PFSK-1 (cell line): ENCODE data around the gene MYL4.

Experiments used
- POLR2AphosphoS5 ChIP-seq: IDR thresholded peaks from 2 replicates; pipeline ENCODE4 v1.6.1; 2012; ENCODE audit warnings: low read depth, mild to moderate bottlenecking, control low read depth, low read length, moderate library complexity
- REST ChIP-seq, 2 experiments: IDR thresholded peaks; 2 replicates each; pipeline versions ENCODE4 v1.6.1 to v1.8.0; 2011 to 2012; ENCODE audit warnings: low read depth in 2 of 2, low read length in 2 of 2, control low read depth in 1 of 2, inconsistent platforms in 1 of 2, mild to moderate bottlenecking in 1 of 2, moderate library complexity in 1 of 2; ENCODE audit not compliant: insufficient read depth in 1 of 2
- SIN3A ChIP-seq: IDR thresholded peaks from 2 replicates; pipeline ENCODE4 v1.6.1; 2012; ENCODE audit warnings: mild to moderate bottlenecking, low read length, moderate library complexity, borderline replicate concordance; ENCODE audit not compliant: insufficient read depth
- TAF1 ChIP-seq: IDR thresholded peaks from 2 replicates; pipeline ENCODE4 v1.6.1; 2012; ENCODE audit warnings: low read length, control low read depth, borderline replicate concordance; ENCODE audit not compliant: insufficient read depth

GRCh38 chr17:47251421-47251940 is 42.3 kb downstream of the MYL4 start:
- TF ChIP-seq POLR2AphosphoS5 (no peak), REST (IDR thresholded peaks at IDR 0.05; ENCODE audit: insufficient read depth in 1 of 2, low read depth in 2 of 2, low read length in 2 of 2) (no peak), TAF1 (no peak), SIN3A (no peak)
